Motor neuron (in vitro differentiated cells): ENCODE results near the gene GMPS. TPM values are rescaled to one million over a fixed set of nuclear protein-coding genes. Genes with fewer than 3 reads are reported as not detected.

Experiments
- ATAC-seq, 8 experiments: fragments of 200-7000 bp; cut with Tn5 transposase; replicated peaks in 6 of 8; 2 replicates each; pipeline ENCODE4 v1.8.0; 2021; ENCODE audit warnings: mild to moderate bottlenecking in 8 of 8, moderate library complexity in 8 of 8
- H3K27ac ChIP-seq, 2 donors: fragments of 250-450 bp; sonication (Bioruptor Pico); 2 replicates each; pipeline ENCODE4 v1.9.0; 2021; ENCODE audit warnings: antibody characterized with exemption in 2 of 2, mild to moderate bottlenecking in 2 of 2, moderate library complexity in 1 of 2
- H3K4me1 ChIP-seq, 2 donors: fragments of 250-450 bp; sonication (Bioruptor Pico); replicated peaks in 1 of 2; 2 replicates each; pipeline ENCODE4 v1.6.1; 2021; ENCODE audit warnings: antibody characterized with exemption in 2 of 2, mild to moderate bottlenecking in 2 of 2, moderate library complexity in 1 of 2
- H3K4me3 ChIP-seq, 5 donors: fragments of 250-450 bp; sonication (Bioruptor Pico); 2 replicates each; pipeline ENCODE4 v1.9.0; 2021; ENCODE audit warnings: antibody characterized with exemption in 5 of 5, mild to moderate bottlenecking in 5 of 5, moderate library complexity in 4 of 5
- WGBS, 10 experiments: fragments of 450-650 bp; shearing (Covaris generic); methylation state at CpG; one replicate each; pipeline ENCODE4 v1.0.0; 2022; 5-methylcytosine and 5-hydroxymethylcytosine counted together
- in situ Hi-C, 9 experiments: fragments of 400-800 bp; cut with MboI; loops; one replicate each; pipeline ENCODE4 v1.15.0; 2021; ENCODE audit warnings: low sequenced_read_pairs in 9 of 9, low pct_unique_long_range_greater_than_20kb in 2 of 9; ENCODE audit not compliant: unreplicated experiment in 9 of 9
- total RNA-seq, 8 experiments: library from RNA; unstranded; fragments of 300-600 nt; gene quantifications; 2 replicates each; pipeline versions ENCODE4 v1.2.3 to v1.2.4, GENCODE V29; 2022

Gene GMPS
- total RNA-seq, 8 experiments from 2014 or later = 33.4 to 105 (median 48.1) TPM

- in situ Hi-C loops = no loop called here
- no peak overlapping the region for H3K4me3 ChIP-seq
- peak in 3 of 8 experiments; percentile 35 to 60 (median 38) for ATAC-seq
- 83 to 100% (median 100%) methylated on average over 1 of the region's 1 CpG; no CpG with 5 or more reads in 7 of the 10 experiments for WGBS, 10 experiments
- no peak overlapping the region for H3K27ac ChIP-seq
- no peaks in the 10 kb centered on the region for H3K4me1 ChIP-seq
These were observed 42.2 kb downstream of the GMPS start for GRCh38 chr3:155912579-155913190.

GRCh38 chr3:155917781-155918180 is 47.3 kb downstream of the GMPS start:
- in situ Hi-C loops = no loop called here
- Histone ChIP-seq H3K27ac (no peak overlapping the region), H3K4me1 (no peaks in the 10 kb centered on the region), H3K4me3 (no peak overlapping the region)
- no peak for ATAC-seq
- WGBS, 10 experiments = 67 to 100% (median 100%) methylated on average over 1 of the region's 1 CpG; no CpG with 5 or more reads in 5 of the 10 experiments

- in situ Hi-C loops = no loop called here
- Histone ChIP-seq H3K27ac (no peak overlapping the region), H3K4me3 (no peak overlapping the region), H3K4me1 (no peaks in the 10 kb centered on the region)
- no peak for ATAC-seq
These were observed 49.3 kb downstream of the GMPS start for GRCh38 chr3:155919728-155920127.

GRCh38 chr3:155921486-155921885 is 51.0 kb downstream of the GMPS start:
- WGBS, 10 experiments = 71 to 100% (median 100%) methylated on average over 1 to 2 of the region's 2 CpGs; no CpG with 5 or more reads in 1 of the 10 experiments

GRCh38 chr3:155934230-155934629 is 63.8 kb downstream of the GMPS start:
- Histone ChIP-seq H3K27ac (no peak overlapping the region), H3K4me3 (no peak overlapping the region), H3K4me1 (no peaks in the 10 kb centered on the region)
- in situ Hi-C loops = no loop called here
- 13 to 100% (median 83%) methylated on average over 1 to 2 of the region's 2 CpGs; no CpG with 5 or more reads in 3 of the 10 experiments for WGBS, 10 experiments
- peak in 3 of 8 experiments; percentile 53 to 70 (median 59) for ATAC-seq

More at GRCh38 chr3:155921486-155921885, 51.0 kb downstream of the GMPS start:
- in situ Hi-C loops = no loop called here
- H3K4me1 ChIP-seq = no peaks in the 10 kb centered on the region
- peak in 1 of 8 experiments; percentile 29 for ATAC-seq
- no peak overlapping the region for H3K4me3 ChIP-seq
- H3K27ac ChIP-seq = no peak overlapping the region

GRCh38 chr3:155938409-155938808 is 68.0 kb downstream of the GMPS start:
- 36 to 100% (median 85%) methylated on average over 1 to 2 of the region's 2 CpGs; no CpG with 5 or more reads in 1 of the 10 experiments for WGBS, 10 experiments
- Histone ChIP-seq H3K4me1 (no peaks in the 10 kb centered on the region), H3K4me3 (no peak overlapping the region), H3K27ac (no peak overlapping the region)
- no peak for ATAC-seq
- in situ Hi-C loops = no loop called here

GRCh38 chr3:155941354-155941753 is 70.9 kb downstream of the GMPS start:
- Histone ChIP-seq H3K27ac (no peak overlapping the region), H3K4me1 (no peaks in the 10 kb centered on the region), H3K4me3 (no peak overlapping the region)
- in situ Hi-C loops = no loop called here
- 92 to 100% (median 100%) methylated on average over 1 to 3 of the region's 5 CpGs; no CpG with 5 or more reads in 3 of the 10 experiments for WGBS, 10 experiments
- no peak for ATAC-seq

- 69 to 100% (median 90%) methylated on average over 2 of the region's 2 CpGs for WGBS, 10 experiments
- H3K4me3 ChIP-seq = no peak overlapping the region
- in situ Hi-C loops = no loop called here
- no peak for ATAC-seq
- no peaks in the 10 kb centered on the region for H3K4me1 ChIP-seq
- H3K27ac ChIP-seq = no peak overlapping the region
These were observed 73.6 kb downstream of the GMPS start for GRCh38 chr3:155944081-155944480.

- ATAC-seq = peak in 4 of 8 experiments; percentile 36 to 60 (median 54)
- in situ Hi-C loops = no loop called here
- Histone ChIP-seq H3K4me3 (no peak overlapping the region), H3K4me1 (no peaks in the 10 kb centered on the region), H3K27ac (no peak overlapping the region)
- WGBS, 10 experiments = 48 to 100% (median 97%) methylated on average over 1 to 2 of the region's 2 CpGs; no CpG with 5 or more reads in 2 of the 10 experiments
These were observed 75.7 kb downstream of the GMPS start for GRCh38 chr3:155946178-155946577.

- no peak for ATAC-seq
- Histone ChIP-seq H3K4me3 (no peak overlapping the region), H3K27ac (no peak overlapping the region), H3K4me1 (no peaks in the 10 kb centered on the region)
- 75 to 100% (median 95%) methylated on average over 2 to 4 of the region's 4 CpGs; no CpG with 5 or more reads in 2 of the 10 experiments for WGBS, 10 experiments
- in situ Hi-C loops = no loop called here
These were observed 78.0 kb downstream of the GMPS start for GRCh38 chr3:155948476-155948875.

- no peaks in the 10 kb centered on the region for H3K4me1 ChIP-seq
- in situ Hi-C loops = no loop called here
- 62 to 94% (median 88%) methylated on average over 1 to 7 of the region's 8 CpGs for WGBS, 10 experiments
- H3K4me3 ChIP-seq = no peak overlapping the region
- peak in 1 of 8 experiments; percentile 59 for ATAC-seq
- H3K27ac ChIP-seq = no peak overlapping the region
These were observed 79.2 kb downstream of the GMPS start for GRCh38 chr3:155949453-155950217.

- no peak for ATAC-seq
- Histone ChIP-seq H3K27ac (no peak overlapping the region), H3K4me1 (no peaks in the 10 kb centered on the region), H3K4me3 (no peak overlapping the region)
- 75 to 100% (median 96%) methylated on average over 1 to 4 of the region's 4 CpGs for WGBS, 10 experiments
- in situ Hi-C loops = no loop called here
These were observed 86.3 kb downstream of the GMPS start for GRCh38 chr3:155956508-155957411.

- no peaks in the 10 kb centered on the region for H3K4me1 ChIP-seq
- in situ Hi-C loops = no loop called here
- no peak for ATAC-seq
- H3K27ac ChIP-seq = no peak overlapping the region
- H3K4me3 ChIP-seq = no peak overlapping the region
- WGBS, 10 experiments = 80 to 100% (median 93%) methylated on average over 1 to 3 of the region's 3 CpGs; no CpG with 5 or more reads in 2 of the 10 experiments
These were observed 87.0 kb downstream of the GMPS start for GRCh38 chr3:155957412-155957880.
